GM12873 (cell line): ENCODE measurements around the gene CCDC106.

Experiments used
- TF ChIP-seq, protein P1 (sequence below): IDR thresholded peaks from 2 replicates; pipeline ENCODE4 v1.5.1; 2012; ENCODE audit warnings: low read depth, mild to moderate bottlenecking, moderate library complexity, low read length, control low read depth; ENCODE audit not compliant: insufficient read depth; ENCODE audit errors: missing control alignments

CCDC106 gene

DNA sequence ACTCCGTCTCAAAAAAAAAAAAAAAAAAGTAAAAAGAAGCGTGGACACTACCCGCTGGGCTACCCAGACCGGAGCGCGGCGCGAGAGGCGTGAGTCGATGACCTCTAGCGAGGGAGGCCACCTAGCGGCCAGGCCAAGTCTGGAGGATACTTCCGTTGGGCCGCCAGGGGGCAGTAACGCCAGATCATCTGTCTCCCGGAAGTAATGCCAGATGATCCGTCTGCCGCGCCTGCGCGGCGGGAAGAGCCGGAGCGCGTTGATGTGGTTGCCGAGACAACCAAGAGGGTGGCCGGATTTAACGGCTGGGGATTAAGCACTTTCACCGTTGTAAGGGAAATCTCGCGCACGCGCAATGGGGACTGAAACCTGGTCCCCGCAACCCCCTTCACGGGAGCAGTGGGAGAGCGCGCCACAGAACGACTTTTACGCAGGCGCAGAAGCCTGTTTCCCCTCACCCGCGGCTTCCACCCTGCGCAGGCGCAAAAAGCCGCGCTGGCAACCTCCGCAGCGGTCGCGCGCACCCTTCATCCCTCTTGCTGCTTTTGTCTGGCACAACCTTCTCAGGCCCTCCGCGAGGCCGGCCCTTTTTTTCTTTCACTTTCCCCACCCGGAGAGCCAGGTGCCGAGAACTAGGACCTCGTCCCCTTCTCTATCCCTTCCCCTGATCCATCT is 5.8 kb downstream of the CCDC106 start:
- TF ChIP-seq, protein P1, sequence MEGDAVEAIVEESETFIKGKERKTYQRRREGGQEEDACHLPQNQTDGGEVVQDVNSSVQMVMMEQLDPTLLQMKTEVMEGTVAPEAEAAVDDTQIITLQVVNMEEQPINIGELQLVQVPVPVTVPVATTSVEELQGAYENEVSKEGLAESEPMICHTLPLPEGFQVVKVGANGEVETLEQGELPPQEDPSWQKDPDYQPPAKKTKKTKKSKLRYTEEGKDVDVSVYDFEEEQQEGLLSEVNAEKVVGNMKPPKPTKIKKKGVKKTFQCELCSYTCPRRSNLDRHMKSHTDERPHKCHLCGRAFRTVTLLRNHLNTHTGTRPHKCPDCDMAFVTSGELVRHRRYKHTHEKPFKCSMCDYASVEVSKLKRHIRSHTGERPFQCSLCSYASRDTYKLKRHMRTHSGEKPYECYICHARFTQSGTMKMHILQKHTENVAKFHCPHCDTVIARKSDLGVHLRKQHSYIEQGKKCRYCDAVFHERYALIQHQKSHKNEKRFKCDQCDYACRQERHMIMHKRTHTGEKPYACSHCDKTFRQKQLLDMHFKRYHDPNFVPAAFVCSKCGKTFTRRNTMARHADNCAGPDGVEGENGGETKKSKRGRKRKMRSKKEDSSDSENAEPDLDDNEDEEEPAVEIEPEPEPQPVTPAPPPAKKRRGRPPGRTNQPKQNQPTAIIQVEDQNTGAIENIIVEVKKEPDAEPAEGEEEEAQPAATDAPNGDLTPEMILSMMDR, result peak; percentile 100

DNA sequence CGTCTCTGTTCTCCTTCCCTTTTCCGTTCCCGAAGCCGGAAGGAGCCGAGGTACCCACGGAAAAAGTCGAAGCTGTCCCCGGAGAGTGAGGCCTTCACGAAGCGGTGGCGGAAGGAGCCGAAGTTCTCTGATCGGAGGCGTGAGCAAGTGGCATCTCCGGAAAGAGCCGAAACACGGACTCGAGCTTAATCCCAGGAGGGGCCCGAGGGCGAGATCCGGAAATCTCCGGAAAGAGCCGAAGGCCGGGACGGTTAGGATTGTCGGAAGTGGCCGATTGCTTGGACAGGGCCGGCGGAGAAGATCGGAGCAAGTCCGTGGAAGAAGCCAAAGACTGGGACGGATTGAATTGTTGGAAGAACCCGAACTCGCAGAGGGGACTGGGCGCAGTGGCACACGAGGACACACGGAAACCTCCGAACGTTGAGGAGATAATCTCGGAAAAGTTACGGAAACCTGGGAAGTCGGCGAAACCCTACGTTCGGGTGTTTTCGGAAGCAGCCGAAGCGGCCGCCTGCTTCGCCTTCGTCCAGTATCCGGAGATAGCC is 6.4 kb downstream of the CCDC106 start:
- TF ChIP-seq, protein P1, result no peak

GRCh38 chr19:55654868-55655647 is 7.0 kb downstream of the CCDC106 start, which contains the start of gene U2AF2:
Gene U2AF2, plus strand, starts transcription at chr19:55655035. Its CDS starts 70 bp downstream, at chr19:55655105.
- TF ChIP-seq, protein P1, result no peak

DNA sequence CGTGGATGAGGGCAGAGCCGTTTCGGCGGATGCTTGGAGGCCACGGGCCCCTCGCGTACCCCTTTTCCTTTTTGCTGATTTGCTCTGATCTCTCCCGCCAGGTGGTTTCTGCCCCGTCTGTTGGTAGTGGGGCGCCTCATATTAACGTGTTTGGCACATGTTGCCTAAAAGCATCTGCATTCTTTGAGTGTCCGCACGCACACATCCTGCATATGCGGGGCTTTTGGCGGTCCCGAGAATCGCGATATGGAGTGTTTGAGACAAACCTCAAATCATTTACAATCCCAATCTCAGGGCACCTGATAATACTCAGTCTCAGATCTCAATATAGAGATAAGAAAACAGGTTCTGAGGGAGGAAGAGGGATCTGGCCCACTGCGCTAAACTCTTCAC is 7.6 kb downstream of the CCDC106 start:
- TF ChIP-seq, protein P1, result no peak

- TF ChIP-seq, protein P1, result no peak
These were observed 8.5 kb downstream of the CCDC106 start for GRCh38 chr19:55656552-55656951.

DNA sequence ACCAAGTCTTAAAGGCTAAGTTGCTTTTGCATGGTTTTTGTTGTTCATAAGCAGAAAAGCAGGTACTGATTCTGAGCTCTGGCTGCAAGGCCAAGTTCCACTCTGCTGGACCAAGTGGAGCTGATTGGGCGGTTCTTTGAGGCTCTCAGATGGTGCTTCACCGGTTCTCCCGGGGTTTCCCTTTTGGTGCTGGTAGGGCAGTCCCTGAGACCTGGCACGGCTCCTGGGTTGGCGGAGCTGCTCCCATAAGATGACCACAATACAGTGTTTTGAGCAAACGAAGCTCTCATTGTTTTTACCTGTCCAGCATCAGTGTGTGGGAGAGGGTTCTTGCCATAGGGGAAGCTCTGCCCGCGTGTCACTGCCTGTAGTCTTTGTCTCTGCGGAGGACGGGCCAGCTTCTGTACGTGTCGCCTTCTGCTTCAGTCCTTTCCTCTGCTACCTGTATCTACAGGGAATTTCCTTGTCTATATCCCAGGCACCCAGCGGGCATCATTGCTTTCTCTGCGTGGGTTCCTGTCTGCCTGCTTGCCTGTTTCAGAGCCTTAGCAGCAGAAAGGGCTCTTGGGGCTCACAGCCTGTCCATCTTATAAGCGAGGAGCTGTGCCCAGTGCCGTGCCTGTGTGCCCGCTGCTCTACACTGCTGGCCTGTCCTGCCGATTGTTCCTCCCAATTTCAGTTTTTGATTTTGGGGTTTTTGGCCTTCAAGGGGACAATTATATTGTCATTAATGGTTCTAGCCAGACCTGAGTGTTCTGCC is 9.2 kb downstream of the CCDC106 start:
- TF ChIP-seq, protein P1, result no peak
